Activated naive CD4-positive, alpha-beta T cell treated with anti-CD3 and anti-CD28 coated beads, Interleukin-2, amount 50 U/mL, for 24 hours (primary cell): ENCODE data around the gene RNF145.

Experiments used
- H3K27ac Mint-ChIP-seq: one replicate; pipeline ENCODE4 v1.8.0; 2021; ENCODE audit warnings: mild to moderate bottlenecking, mixed read lengths
- H3K27me3 Mint-ChIP-seq: one replicate; pipeline ENCODE4 v1.8.0; 2021; ENCODE audit warnings: mixed read lengths
- H3K36me3 Mint-ChIP-seq: one replicate; pipeline ENCODE4 v1.8.0; 2021; ENCODE audit warnings: mixed read lengths
- H3K4me1 Mint-ChIP-seq: one replicate; pipeline ENCODE4 v1.8.0; 2021; ENCODE audit warnings: mixed read lengths
- H3K4me3 Mint-ChIP-seq: one replicate; pipeline ENCODE4 v1.8.0; 2021; ENCODE audit warnings: mild to moderate bottlenecking, mixed read lengths
- H3K9me3 Mint-ChIP-seq: one replicate; pipeline ENCODE4 v1.8.0; 2021; ENCODE audit warnings: mixed read lengths

RNF145 gene

GRCh38 chr5:159208514-159209437, 577 bp downstream of the RNF145 start:
- Mint-ChIP-seq H3K4me1 (peaks cover 51% of the 10 kb centered on the region), H3K27me3 (no peaks in the 10 kb centered on the region)

GRCh38 chr5:159207686-159208513, 1.5 kb downstream of the RNF145 start:
- Mint-ChIP-seq H3K9me3 (no peaks in the 10 kb centered on the region), H3K27ac (peak overlapping the region; percentile 99), H3K4me3 (peak overlapping the region; percentile 99), H3K36me3 (peaks cover 22% of the 10 kb centered on the region), H3K27me3 (no peaks in the 10 kb centered on the region), H3K4me1 (peaks cover 60% of the 10 kb centered on the region)

More at GRCh38 chr5:159208514-159209437, 577 bp downstream of the RNF145 start:
- Mint-ChIP-seq H3K4me3 (peak overlapping the region; percentile 99), H3K27ac (peak overlapping the region; percentile 99), H3K36me3 (peaks cover 20% of the 10 kb centered on the region), H3K9me3 (no peaks in the 10 kb centered on the region)

GRCh38 chr5:159207222-159207685, 2.1 kb downstream of the RNF145 start:
- no peaks in the 10 kb centered on the region for H3K27me3 Mint-ChIP-seq
- peaks cover 24% of the 10 kb centered on the region for H3K36me3 Mint-ChIP-seq
- peak overlapping the region; percentile 99 for H3K27ac Mint-ChIP-seq
- H3K9me3 Mint-ChIP-seq = no peaks in the 10 kb centered on the region
- H3K4me1 Mint-ChIP-seq = peaks cover 67% of the 10 kb centered on the region
- H3K4me3 Mint-ChIP-seq = peak overlapping the region; percentile 99

GRCh38 chr5:159206818-159207217, 2.5 kb downstream of the RNF145 start:
- Mint-ChIP-seq H3K27ac (peak overlapping the region; percentile 99), H3K4me1 (peaks cover 68% of the 10 kb centered on the region), H3K9me3 (no peaks in the 10 kb centered on the region), H3K36me3 (peaks cover 25% of the 10 kb centered on the region), H3K27me3 (no peaks in the 10 kb centered on the region), H3K4me3 (peak overlapping the region; percentile 99)

- H3K4me3 Mint-ChIP-seq = peak overlapping the region; percentile 99
- H3K36me3 Mint-ChIP-seq = peaks cover 25% of the 10 kb centered on the region
- no peaks in the 10 kb centered on the region for H3K27me3 Mint-ChIP-seq
- no peaks in the 10 kb centered on the region for H3K9me3 Mint-ChIP-seq
- peak overlapping the region; percentile 99 for H3K27ac Mint-ChIP-seq
- H3K4me1 Mint-ChIP-seq = peaks cover 69% of the 10 kb centered on the region
These were observed 3.0 kb downstream of the RNF145 start for GRCh38 chr5:159206368-159206767.

GRCh38 chr5:159203351-159203750, 6.0 kb downstream of the RNF145 start:
- Mint-ChIP-seq H3K36me3 (peaks cover 25% of the 10 kb centered on the region), H3K27ac (peak overlapping the region; percentile 94), H3K4me1 (peaks cover 78% of the 10 kb centered on the region), H3K27me3 (no peaks in the 10 kb centered on the region), H3K4me3 (peak overlapping the region; percentile 99), H3K9me3 (no peaks in the 10 kb centered on the region)

- peak overlapping the region; percentile 54 for H3K4me3 Mint-ChIP-seq
- peaks cover 86% of the 10 kb centered on the region for H3K4me1 Mint-ChIP-seq
- no peaks in the 10 kb centered on the region for H3K9me3 Mint-ChIP-seq
- H3K27ac Mint-ChIP-seq = peak overlapping the region; percentile 83
- H3K36me3 Mint-ChIP-seq = peaks cover 22% of the 10 kb centered on the region
- no peaks in the 10 kb centered on the region for H3K27me3 Mint-ChIP-seq
These were observed 7.2 kb downstream of the RNF145 start for GRCh38 chr5:159202151-159202550.

- no peaks in the 10 kb centered on the region for H3K9me3 Mint-ChIP-seq
- no peaks in the 10 kb centered on the region for H3K27me3 Mint-ChIP-seq
- H3K27ac Mint-ChIP-seq = peak overlapping the region; percentile 88
- H3K4me1 Mint-ChIP-seq = peaks cover 89% of the 10 kb centered on the region
- peaks cover 33% of the 10 kb centered on the region for H3K36me3 Mint-ChIP-seq
- peak overlapping the region; percentile 38 for H3K4me3 Mint-ChIP-seq
These were observed 9.6 kb downstream of the RNF145 start for GRCh38 chr5:159199780-159200179.

- Mint-ChIP-seq H3K27ac (peak overlapping the region; percentile 33), H3K36me3 (peaks cover 35% of the 10 kb centered on the region), H3K9me3 (no peaks in the 10 kb centered on the region), H3K4me3 (peak overlapping the region; percentile 38), H3K27me3 (no peaks in the 10 kb centered on the region), H3K4me1 (peaks cover 90% of the 10 kb centered on the region)
These were observed 10.1 kb downstream of the RNF145 start for GRCh38 chr5:159199225-159199624.

- Mint-ChIP-seq H3K9me3 (no peaks in the 10 kb centered on the region), H3K27me3 (no peaks in the 10 kb centered on the region), H3K27ac (peak overlapping the region; percentile 81), H3K4me3 (peak overlapping the region; percentile 53), H3K36me3 (peaks cover 42% of the 10 kb centered on the region), H3K4me1 (peaks cover 88% of the 10 kb centered on the region)
These were observed 11.0 kb downstream of the RNF145 start for GRCh38 chr5:159198063-159199036.

- H3K9me3 Mint-ChIP-seq = no peaks in the 10 kb centered on the region
- H3K27ac Mint-ChIP-seq = peak overlapping the region; percentile 83
- no peaks in the 10 kb centered on the region for H3K27me3 Mint-ChIP-seq
- H3K4me1 Mint-ChIP-seq = peaks cover 87% of the 10 kb centered on the region
- no peak overlapping the region for H3K4me3 Mint-ChIP-seq
- H3K36me3 Mint-ChIP-seq = peaks cover 49% of the 10 kb centered on the region
These were observed 13.6 kb downstream of the RNF145 start for GRCh38 chr5:159195775-159196174.

- peaks cover 73% of the 10 kb centered on the region for H3K4me1 Mint-ChIP-seq
- H3K4me3 Mint-ChIP-seq = no peak overlapping the region
- no peaks in the 10 kb centered on the region for H3K9me3 Mint-ChIP-seq
- no peaks in the 10 kb centered on the region for H3K27me3 Mint-ChIP-seq
- H3K36me3 Mint-ChIP-seq = peaks cover 37% of the 10 kb centered on the region
- no peak overlapping the region for H3K27ac Mint-ChIP-seq
These were observed 19.2 kb downstream of the RNF145 start for GRCh38 chr5:159190170-159190569.

- H3K4me1 Mint-ChIP-seq = peaks cover 72% of the 10 kb centered on the region
- H3K9me3 Mint-ChIP-seq = no peaks in the 10 kb centered on the region
- peaks cover 35% of the 10 kb centered on the region for H3K36me3 Mint-ChIP-seq
- H3K27me3 Mint-ChIP-seq = no peaks in the 10 kb centered on the region
- H3K27ac Mint-ChIP-seq = no peak overlapping the region
- H3K4me3 Mint-ChIP-seq = no peak overlapping the region
These were observed 20.0 kb downstream of the RNF145 start for GRCh38 chr5:159189310-159189709.

GRCh38 chr5:159187719-159188118, 21.6 kb downstream of the RNF145 start:
- Mint-ChIP-seq H3K27me3 (no peaks in the 10 kb centered on the region), H3K4me1 (peaks cover 73% of the 10 kb centered on the region), H3K27ac (peak overlapping the region; percentile 82), H3K9me3 (no peaks in the 10 kb centered on the region), H3K4me3 (no peak overlapping the region), H3K36me3 (peaks cover 25% of the 10 kb centered on the region)

- Mint-ChIP-seq H3K9me3 (no peaks in the 10 kb centered on the region), H3K27me3 (no peaks in the 10 kb centered on the region), H3K4me1 (peaks cover 78% of the 10 kb centered on the region), H3K4me3 (no peak overlapping the region), H3K36me3 (peaks cover 24% of the 10 kb centered on the region), H3K27ac (peak overlapping the region; percentile 53)
These were observed 23.0 kb downstream of the RNF145 start for GRCh38 chr5:159186319-159186718.
